Transverse colon (tissue), 4 donors: ENCODE measurements around the gene XPC. TPM values are rescaled to one million over a fixed set of nuclear protein-coding genes. Genes with fewer than 3 reads are reported as not detected.

Source experiments
- DNase-seq: peaks from one replicate; pipeline ENCODE4 v3.0.0-alpha.2; 2019
- H3K27ac ChIP-seq, 4 donors: fragments of 200-600 bp; sonication (generic); 2 replicates each; pipeline ENCODE4 v1.5.1; 2016 to 2018; ENCODE audit warnings: inconsistent platforms in 4 of 4
- H3K27me3 ChIP-seq: fragments of 200-600 bp; sonication (generic); 2 replicates; pipeline ENCODE4 v1.5.1; 2017; ENCODE audit warnings: inconsistent platforms
- H3K36me3 ChIP-seq, 4 donors: fragments of 200-600 bp; sonication (generic); 2 replicates each; pipeline ENCODE4 v1.5.1; 2017 to 2019; ENCODE audit warnings: inconsistent platforms in 4 of 4
- H3K4me1 ChIP-seq, 4 donors: fragments of 200-600 bp; sonication (generic); 2 replicates each; pipeline ENCODE4 v1.5.1; 2017 to 2020; ENCODE audit warnings: inconsistent platforms in 4 of 4
- H3K4me3 ChIP-seq, 4 donors: fragments of 200-600 bp; sonication (generic); 1 replicate in 1 of 4; 2 replicates in 3 of 4; pipeline versions ENCODE4 v1.5.1 to v1.6.1; 2017 to 2019; ENCODE audit warnings: inconsistent platforms in 4 of 4
- H3K9me3 ChIP-seq, 2 donors: fragments of 200-600 bp; sonication (generic); 2 replicates each; pipeline ENCODE4 v1.5.1; 2017 to 2019; ENCODE audit warnings: inconsistent platforms in 2 of 2
- EP300 ChIP-seq: sonication (generic); formaldehyde crosslinking; IDR thresholded peaks from one replicate; pipeline ENCODE4 v1.6.1; 2017; ENCODE audit warnings: antibody characterized with exemption, low read depth
- POLR2A ChIP-seq: fragments of 450-650 bp; IDR thresholded peaks from one replicate; pipeline ENCODE4 v1.6.1; 2016; ENCODE audit warnings: antibody characterized with exemption, mild to moderate bottlenecking, moderate library complexity
- POLR2AphosphoS5 ChIP-seq, 3 donors: sonication (generic); formaldehyde crosslinking; IDR thresholded peaks; one replicate each; pipeline ENCODE4 v1.6.1; 2016; ENCODE audit warnings: antibody characterized with exemption in 3 of 3
- WGBS, 2 donors: methylation state at CpG; one replicate each; pipeline ENCODE4 v1.1.5; 2018; ENCODE audit warnings: low coverage in 1 of 2; 5-methylcytosine and 5-hydroxymethylcytosine counted together
- in situ Hi-C, 4 donors: fragments of 200-750 bp; cut with MboI; loops; one replicate each; pipeline versions ENCODE4 v1.15.0 to v1.15.1; 2017; ENCODE audit warnings: low sequenced_read_pairs in 3 of 4, low pct_ligation_motif_present in 1 of 4, low pct_unique_long_range_greater_than_20kb in 1 of 4
- intact Hi-C: fragments of 100-400 bp; cut with DNase I; formaldehyde crosslinking; loops from one replicate; pipeline ENCODE4 v1.15.1; 2023; ENCODE audit warnings: low total_unique reads
- total RNA-seq, 4 donors: library from RNA; depleted of rRNA; stranded (reverse); fragments of >200 nt; gene quantifications; one replicate each; pipeline ENCODE4 v1.1.0, GENCODE V29; 2016
- TF ChIP-seq, protein P1 (sequence below), 5 experiments: fragments of 200-600 bp in 3 of 5; fragments of 450-650 bp in 2 of 5; sonication (generic) in 3 of 5; IDR thresholded peaks; 1 replicate in 2 of 5; 2 replicates in 3 of 5; pipeline ENCODE4 v1.5.1; 2016 to 2017; ENCODE audit warnings: antibody characterized with exemption in 5 of 5, inconsistent platforms in 3 of 5, mild to moderate bottlenecking in 2 of 5, moderate library complexity in 1 of 5

XPC gene
- total RNA-seq, 4 donors from 2014 or later = 30.7 to 287 (median 46.6) TPM

DNA sequence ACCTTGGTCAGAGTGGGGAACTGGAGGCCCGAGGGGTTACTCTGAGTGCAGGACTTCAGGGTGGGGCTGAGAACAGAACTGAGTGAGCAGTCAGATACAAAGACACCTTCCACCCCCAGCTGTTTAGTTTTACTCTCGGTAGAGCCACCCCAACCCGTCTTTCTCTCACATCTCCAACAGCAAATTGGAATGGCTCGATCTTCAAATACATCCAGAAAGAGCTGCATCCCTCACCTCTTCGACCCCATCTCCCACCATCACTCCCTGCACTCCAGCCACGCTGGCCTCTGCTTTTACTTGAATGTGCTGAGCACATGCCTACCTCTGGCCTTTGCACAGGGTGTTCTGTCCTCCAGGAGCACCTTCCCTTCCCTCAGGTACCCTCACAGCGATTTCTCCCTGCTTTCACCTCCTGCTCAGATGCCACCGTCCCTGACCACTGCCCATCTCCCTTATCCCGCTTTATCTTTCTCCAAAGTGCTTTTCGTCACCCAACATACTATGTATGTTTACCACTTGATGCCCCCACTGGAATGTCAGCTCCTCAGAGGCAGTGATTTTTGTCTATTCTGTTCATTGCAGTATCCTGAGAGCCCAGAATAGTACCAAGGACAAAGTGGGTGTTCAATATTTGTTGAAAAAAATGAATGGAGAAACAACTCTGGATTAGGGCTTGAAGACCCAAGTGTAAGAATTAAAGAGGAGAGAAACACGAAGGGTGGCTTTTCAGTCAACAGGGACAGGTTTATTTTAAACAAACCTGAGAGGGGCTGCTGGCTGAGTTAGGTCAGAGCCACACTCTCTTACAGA, 58.1 kb downstream of the XPC start:
- H3K36me3 ChIP-seq = peaks cover 0 to 7% (median 0%) of the 10 kb centered on the region in 4 donors
- no peaks in the 10 kb centered on the region for H3K27me3 ChIP-seq
- DNase-seq = no peak
- TF ChIP-seq, protein P1, sequence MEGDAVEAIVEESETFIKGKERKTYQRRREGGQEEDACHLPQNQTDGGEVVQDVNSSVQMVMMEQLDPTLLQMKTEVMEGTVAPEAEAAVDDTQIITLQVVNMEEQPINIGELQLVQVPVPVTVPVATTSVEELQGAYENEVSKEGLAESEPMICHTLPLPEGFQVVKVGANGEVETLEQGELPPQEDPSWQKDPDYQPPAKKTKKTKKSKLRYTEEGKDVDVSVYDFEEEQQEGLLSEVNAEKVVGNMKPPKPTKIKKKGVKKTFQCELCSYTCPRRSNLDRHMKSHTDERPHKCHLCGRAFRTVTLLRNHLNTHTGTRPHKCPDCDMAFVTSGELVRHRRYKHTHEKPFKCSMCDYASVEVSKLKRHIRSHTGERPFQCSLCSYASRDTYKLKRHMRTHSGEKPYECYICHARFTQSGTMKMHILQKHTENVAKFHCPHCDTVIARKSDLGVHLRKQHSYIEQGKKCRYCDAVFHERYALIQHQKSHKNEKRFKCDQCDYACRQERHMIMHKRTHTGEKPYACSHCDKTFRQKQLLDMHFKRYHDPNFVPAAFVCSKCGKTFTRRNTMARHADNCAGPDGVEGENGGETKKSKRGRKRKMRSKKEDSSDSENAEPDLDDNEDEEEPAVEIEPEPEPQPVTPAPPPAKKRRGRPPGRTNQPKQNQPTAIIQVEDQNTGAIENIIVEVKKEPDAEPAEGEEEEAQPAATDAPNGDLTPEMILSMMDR (IDR thresholded peaks at IDR 0.05) = no peak
- TF ChIP-seq EP300 = no peak
- no peak for TF ChIP-seq POLR2AphosphoS5 (IDR thresholded peaks at IDR 0.05)
- TF ChIP-seq POLR2A = no peak
- H3K4me3 ChIP-seq = no peak overlapping the region
- intact Hi-C loops = no loop called here
- H3K4me1 ChIP-seq = peaks cover 5 to 14% (median 10%) of the 10 kb centered on the region in 4 donors
- 95 to 98% methylated on average over 6 to 11 of the region's 11 CpGs for WGBS, 2 donors
- H3K27ac ChIP-seq = no peak overlapping the region
- H3K9me3 ChIP-seq = no peaks in the 10 kb centered on the region
- in situ Hi-C loops = loop anchor here in 2 of 4 donors (10.0 kb wide), 2 partner anchors 54 to 226 kb away; partner anchors contain the start of genes LSM3 (in 1 of the 2) and XPC (in 1 of the 2)

DNA sequence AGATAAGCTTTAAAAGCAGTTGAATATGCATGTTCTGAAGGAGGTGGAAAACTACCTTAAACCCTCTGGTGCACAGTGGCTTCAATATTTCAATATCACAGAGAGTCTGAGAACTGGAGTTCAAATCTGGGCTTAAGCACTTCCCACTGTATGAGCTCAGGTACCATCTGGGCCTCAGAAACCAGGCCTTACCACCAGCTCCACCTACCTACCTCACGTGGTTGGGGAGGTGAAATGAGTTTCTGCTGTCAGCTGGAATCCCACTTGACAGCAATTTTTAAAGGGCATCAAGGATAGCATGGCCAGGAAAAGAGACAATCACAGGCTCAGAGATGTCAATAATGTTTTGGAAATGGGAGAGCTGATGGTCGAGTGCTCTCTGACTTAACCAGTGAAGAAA, 58.8 kb downstream of the XPC start:
- in situ Hi-C loops (loop anchor here in 2 of 4 donors (10.0 kb wide), 3 partner anchors 55 to 225 kb away; partner anchors contain the start of genes LSM3 (in 1 of the 2) and XPC (in 1 of the 2)), intact Hi-C loops (no loop called here)
- Histone ChIP-seq H3K27me3 (no peaks in the 10 kb centered on the region), H3K36me3 (peaks cover 0 to 13% (median 2%) of the 10 kb centered on the region in 4 donors), H3K4me1 (peaks cover 5 to 14% (median 10%) of the 10 kb centered on the region in 4 donors), H3K4me3 (no peak overlapping the region), H3K27ac (no peak overlapping the region), H3K9me3 (no peaks in the 10 kb centered on the region)
- DNase-seq = no peak
- WGBS, 2 donors = 70 to 76% methylated on average over 2 of the region's 2 CpGs
- TF ChIP-seq, protein P1 (IDR thresholded peaks at IDR 0.05) = no peak
- TF ChIP-seq EP300 (no peak), POLR2AphosphoS5 (IDR thresholded peaks at IDR 0.05) (no peak), POLR2A (no peak)

DNA sequence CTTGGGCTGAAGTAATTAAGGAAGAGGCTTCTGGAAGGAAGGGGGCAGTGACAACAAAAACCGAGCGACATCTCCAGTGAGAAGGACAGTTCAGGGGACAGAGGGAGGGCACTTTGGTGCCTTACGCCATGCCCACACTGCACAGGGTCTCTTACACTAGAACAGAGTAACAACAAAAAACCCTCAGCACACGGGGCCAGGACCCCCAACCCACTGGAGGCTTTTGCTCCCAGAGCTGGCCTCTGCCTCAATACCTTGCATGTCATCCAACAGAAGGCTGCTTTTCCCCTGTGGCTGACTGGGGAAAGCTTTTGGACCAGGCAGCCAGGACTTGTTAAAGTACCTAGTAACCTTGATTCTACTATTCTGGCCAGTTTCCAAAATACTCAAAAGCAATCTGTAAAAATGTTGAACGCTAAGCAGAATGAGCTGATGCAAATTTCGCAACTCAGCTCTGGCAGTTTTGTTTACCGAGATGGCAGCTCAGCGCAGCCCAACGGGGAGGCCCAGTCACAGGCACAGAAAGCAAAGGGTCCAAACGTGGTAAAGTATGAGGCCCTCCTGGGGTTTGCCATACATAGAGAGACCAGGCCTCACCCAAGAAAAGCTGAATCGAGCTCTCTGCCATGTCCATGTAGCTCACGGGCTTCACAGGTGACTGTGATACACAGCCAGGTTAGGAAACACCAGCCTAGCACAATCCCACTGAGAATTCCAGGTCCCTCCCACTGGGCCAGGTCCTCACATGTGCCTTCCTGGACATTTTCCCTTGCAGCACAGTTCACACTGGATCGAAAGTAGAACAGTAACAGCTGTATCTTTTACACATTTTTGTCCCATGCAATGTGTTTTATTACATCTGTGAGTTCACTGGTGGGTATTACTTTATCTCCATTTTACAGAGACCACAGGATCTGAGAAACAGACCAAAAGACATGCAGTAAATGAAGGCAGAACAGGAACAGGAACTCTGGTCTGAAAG, 59.7 kb downstream of the XPC start:
- Histone ChIP-seq H3K27ac (no peak overlapping the region), H3K4me3 (no peak overlapping the region), H3K4me1 (peaks cover 4 to 14% (median 7%) of the 10 kb centered on the region in 4 donors), H3K9me3 (no peaks in the 10 kb centered on the region), H3K36me3 (peaks cover 0 to 13% (median 5%) of the 10 kb centered on the region in 4 donors), H3K27me3 (no peaks in the 10 kb centered on the region)
- in situ Hi-C loops (loop anchor here in 1 of 4 donors (10.0 kb wide), 1 partner anchor 214 kb away; no protein-coding TSS in a partner anchor), intact Hi-C loops (no loop called here)
- no peak for DNase-seq
- 20 to 76% methylated on average over 1 to 13 of the region's 13 CpGs for WGBS, 2 donors
- TF ChIP-seq POLR2AphosphoS5 (IDR thresholded peaks at IDR 0.05) = no peak
- TF ChIP-seq, protein P1 (IDR thresholded peaks at IDR 0.05) = no peak
- no peak for TF ChIP-seq EP300
- TF ChIP-seq POLR2A = no peak
